Activated CD4-positive, alpha-beta T cell treated with anti-CD3 and anti-CD28 coated beads, Interleukin-2, Interleukin-4, amounts not matched to agents 100 ng/mL and 50 ng/mL, durations not matched to agents 16 hours and 8 hours (primary cell): ENCODE data around the gene CD7.

ENCODE experiments used
- DNase-seq: peaks from one replicate; pipeline ENCODE4 v3.0.0-alpha.2; 2020; ENCODE audit warnings: low spot score

Gene CD7

GRCh38 chr17:82278786-82279391 is 38.5 kb downstream of the CD7 start:
- DNase-seq: no peak

DNA sequence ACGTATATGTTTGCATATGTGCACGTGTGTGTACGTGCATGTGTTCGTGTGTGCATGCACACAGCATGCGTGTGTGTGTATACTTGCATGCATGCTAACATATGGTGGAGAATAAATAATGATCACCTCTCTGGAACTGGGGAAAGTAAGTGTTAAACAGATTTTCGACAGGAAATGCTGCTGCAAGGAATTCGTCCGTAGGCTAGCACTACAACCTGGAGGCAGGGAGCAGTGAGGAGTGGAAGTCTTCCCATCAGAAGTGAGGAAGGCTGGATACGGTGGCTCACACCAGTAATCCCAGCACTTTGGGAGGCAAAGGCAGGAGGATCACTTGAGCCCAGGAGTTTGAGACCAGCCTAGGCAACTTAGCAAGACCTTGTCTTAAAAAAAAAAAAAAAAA is 39.1 kb downstream of the CD7 start:
- DNase-seq: no peak

- DNase-seq: no peak
Measured at GRCh38 chr17:82277851-82278250, 39.6 kb downstream of the CD7 start.

DNA sequence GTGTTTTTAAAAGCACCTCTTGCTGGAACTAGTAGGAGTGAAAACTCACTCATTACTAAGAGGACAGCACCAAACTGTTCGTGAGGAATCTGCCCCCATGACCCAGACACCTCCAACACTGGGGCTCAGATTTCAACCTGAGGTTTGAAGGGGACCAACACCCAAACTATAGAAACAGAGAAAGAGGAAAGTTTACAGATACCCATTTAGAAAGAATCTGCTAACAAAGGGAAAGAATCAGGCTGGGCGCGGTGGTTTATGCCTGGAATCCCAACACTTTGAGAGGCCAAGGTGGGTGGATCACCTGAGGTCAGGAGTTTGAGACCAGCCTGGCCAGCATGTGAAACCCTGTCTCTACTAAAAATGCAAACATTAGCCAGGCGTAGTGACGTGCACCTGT is 40.5 kb downstream of the CD7 start:
- no peak for DNase-seq

- no peak for DNase-seq
Measured at GRCh38 chr17:82275326-82275725, 42.1 kb downstream of the CD7 start.

DNA sequence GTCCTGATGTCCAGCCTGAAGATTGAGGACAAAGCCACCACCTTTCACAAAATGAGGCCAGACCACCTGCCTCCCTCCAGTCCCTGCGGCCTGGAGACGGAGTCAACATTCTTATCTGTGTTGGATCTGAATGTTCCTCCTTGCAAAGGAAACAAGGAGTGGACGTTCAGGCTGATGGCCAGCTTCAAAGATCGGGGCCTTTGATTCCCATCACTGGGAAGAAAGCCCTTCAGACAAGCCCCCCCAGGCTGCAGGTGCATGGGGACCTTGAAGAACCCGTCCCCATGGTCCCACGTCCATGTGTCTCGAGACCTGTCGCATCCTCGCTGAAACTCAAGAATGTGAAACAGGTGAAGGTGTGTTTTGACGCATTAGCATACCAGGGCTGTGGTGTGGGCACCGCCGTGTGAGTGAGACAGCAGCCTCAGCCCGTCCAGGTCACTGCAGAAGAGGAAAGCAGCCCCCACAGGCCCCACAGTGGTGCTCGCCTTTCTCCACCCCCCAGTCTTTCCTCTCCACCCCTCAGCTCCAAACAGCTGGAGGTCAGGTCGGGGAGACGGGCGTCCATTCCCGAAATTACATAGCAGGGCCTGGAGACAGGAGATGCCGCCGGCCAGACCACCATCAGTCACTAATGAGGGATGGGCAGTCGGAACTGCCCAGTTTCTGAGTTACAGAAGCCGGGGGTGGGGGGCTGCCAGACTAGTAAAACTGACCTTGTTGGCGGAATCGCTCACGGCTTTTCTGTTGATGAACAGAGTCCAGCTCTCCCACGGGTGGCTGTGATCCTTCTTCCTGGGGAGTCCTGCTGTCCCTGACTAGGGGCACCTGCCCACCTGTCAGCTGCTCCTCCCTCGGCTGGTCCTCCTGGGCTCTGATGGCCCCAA is 43.0 kb downstream of the CD7 start:
- no peak for DNase-seq

DNA sequence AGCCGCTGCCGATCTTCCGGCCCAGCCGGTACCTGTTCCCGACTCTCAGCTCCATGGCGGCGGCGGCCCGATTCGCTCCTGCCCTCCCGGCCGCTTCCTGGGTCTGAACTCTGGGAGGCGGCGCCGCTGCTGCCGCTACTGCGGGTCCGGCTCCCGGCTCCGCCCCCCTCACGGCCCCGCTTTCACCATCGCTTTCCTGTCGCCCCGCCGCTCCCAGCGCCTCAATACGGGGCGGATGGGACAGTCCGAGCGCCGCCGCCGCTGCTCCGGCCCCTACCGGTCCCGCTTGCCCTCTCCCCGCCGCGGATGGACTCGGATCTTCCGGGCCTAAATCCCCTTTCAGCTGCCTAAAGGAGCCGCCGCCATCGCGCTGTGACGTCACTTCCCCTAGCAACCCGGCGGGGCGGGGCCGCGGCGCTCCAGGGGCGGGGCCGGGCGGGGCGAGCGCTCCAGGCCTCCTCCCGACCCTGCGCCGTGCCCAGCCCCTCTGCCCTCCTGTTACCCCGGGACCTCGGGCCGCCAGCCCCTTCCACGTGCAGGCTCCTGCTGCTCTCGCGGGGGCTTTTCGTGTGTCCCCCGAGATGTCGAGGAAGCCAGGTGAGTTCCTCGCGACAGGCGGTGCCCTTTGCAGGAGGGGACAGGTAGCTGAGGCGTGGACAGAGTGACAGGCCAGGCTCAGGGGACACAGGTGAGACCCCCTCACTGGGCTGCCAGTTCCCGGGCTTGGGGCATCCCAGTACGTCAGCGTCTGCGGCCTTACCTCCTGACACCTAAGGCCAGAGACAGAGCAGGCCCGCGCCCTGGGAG is 43.9 kb downstream of the CD7 start, which contains the start of gene CSNK1D:
CSNK1D (minus strand) TSS at position 374 of the 807 bp plus-strand sequence; CDS start at position 55, 319 bp downstream.
- DNase-seq: peak; percentile 91

DNA sequence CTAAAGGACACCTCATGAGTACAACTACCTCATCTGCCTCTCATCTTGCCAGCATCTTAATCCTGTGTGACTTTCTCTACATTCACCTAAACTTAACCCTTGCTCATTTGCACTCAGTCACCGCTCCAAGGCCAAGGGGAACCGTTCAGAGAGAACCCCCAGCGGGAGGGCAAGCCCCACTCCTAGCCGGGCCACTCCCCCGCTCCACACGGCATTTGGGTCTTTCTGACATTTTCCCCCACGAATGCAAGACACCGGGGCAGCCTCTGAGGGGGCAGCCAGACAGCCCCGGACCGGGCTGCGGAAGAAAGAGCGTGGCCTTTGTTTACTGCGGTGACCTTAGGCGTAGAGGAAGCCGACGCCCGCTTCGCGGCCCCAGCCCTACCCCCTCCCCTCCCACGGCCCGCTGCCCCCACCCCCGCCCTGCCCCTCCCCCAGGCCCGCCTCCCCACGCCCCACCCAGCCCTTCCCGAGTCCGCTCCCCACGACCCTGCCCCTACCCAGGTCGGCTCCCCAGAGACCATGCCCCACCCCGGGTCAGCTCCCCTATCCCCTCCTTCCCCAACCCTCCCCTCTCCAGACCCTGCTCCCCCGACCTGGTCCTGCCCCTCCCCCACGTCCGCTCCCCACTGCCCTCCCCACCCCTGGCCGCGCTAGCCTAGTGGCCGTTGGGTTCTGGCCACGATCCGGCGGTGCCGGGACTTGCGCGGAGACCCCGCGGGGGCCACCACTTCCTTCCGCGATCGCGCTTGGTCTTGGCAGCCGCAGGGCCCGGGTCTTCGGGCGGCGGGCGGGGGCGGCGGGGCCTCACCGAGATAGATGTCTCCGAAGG is 44.7 kb downstream of the CD7 start:
- no peak for DNase-seq

- no peak for DNase-seq
Measured at GRCh38 chr17:82271401-82271800, 46.0 kb downstream of the CD7 start.

DNA sequence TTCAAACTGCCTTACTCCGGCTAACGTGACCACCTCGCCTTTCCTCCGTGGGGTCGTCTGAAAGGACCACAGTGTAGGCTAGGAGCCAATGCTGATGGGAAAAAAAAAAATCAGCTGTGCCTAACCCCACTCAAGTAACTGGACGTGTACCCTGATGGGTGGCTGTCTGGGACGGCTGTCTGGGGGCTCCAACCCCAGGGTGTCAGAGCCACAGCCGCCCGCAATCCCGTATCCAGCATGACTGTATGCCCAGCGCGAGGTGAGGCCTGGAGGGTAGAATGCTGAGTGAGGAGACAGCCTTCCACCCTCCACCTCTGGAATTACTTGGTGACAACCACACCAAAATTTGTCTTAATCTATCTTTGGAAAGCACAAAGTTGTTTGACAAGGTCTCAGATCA is 46.8 kb downstream of the CD7 start:
- no peak for DNase-seq

- DNase-seq: no peak
Measured at GRCh38 chr17:82269882-82270500, 47.4 kb downstream of the CD7 start.

GRCh38 chr17:82269138-82269881 is 48.1 kb downstream of the CD7 start:
- DNase-seq: no peak

GRCh38 chr17:82267575-82268379 is 49.6 kb downstream of the CD7 start:
- DNase-seq: peak; percentile 31

DNA sequence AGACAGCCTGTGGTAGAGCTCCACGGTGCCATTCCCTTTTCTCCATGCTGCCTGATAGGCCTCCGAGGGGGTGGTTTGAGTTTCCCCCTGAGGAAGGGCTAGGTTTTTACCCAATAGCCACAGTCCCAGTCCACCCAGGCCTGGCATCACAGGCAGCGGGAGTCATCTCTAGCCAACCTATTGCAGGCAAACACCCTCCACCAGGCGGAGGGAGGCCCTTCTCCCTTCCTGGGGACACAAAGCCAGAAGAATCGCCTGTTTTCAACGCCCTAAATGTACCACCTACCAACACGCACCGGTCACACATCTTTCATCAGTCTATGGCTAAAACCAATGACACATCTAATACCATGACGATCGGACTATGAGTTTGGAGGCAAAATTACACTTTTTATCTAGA is 51.3 kb downstream of the CD7 start:
- DNase-seq: no peak
